ENCODE results near the gene CEP70.

Gene CEP70

DNA sequence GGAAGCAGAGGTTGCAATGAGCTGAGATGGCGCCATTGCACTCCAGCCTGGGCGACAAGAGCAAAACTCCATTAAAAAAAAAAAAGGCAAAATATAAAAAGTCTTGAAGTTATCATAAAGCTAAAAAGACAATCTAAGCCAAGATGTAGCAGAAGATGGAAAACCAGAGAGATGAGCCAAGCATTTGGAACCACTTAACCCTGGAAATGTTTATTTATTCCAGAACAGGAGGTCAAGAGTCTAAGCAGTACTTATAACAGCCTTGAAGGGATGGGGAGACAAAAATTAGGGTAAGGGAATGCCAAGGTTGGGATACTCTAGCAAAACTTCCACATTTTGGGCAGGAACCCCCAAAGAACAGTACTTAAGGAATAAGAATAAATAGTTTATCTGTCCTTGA lies 44.6 kb upstream of the CEP70 start:
- Histone ChIP-seq H3K36me3 (ENCODE audit: low read depth) (no peaks in the 10 kb centered on the region), H3K27me3 (ENCODE audit: insufficient read depth, poor library complexity, severe bottlenecking) (no peaks in the 10 kb centered on the region), H3K27ac (ENCODE audit: poor library complexity, severe bottlenecking) (no peak overlapping the region), H3K4me3 (ENCODE audit: severe bottlenecking) (no peak overlapping the region), H3K9me3 (ENCODE audit: severe bottlenecking) (peaks cover 8% of the 10 kb centered on the region), H3K4me1 (ENCODE audit: insufficient read depth, poor library complexity, severe bottlenecking) (no peaks in the 10 kb centered on the region)
- ATAC-seq (ENCODE audit: low read depth), result no peak
- TF ChIP-seq, protein P1, sequence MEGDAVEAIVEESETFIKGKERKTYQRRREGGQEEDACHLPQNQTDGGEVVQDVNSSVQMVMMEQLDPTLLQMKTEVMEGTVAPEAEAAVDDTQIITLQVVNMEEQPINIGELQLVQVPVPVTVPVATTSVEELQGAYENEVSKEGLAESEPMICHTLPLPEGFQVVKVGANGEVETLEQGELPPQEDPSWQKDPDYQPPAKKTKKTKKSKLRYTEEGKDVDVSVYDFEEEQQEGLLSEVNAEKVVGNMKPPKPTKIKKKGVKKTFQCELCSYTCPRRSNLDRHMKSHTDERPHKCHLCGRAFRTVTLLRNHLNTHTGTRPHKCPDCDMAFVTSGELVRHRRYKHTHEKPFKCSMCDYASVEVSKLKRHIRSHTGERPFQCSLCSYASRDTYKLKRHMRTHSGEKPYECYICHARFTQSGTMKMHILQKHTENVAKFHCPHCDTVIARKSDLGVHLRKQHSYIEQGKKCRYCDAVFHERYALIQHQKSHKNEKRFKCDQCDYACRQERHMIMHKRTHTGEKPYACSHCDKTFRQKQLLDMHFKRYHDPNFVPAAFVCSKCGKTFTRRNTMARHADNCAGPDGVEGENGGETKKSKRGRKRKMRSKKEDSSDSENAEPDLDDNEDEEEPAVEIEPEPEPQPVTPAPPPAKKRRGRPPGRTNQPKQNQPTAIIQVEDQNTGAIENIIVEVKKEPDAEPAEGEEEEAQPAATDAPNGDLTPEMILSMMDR (IDR thresholded peaks at IDR 0.05; ENCODE audit: poor library complexity, severe bottlenecking), result no peak
- DNase-seq (ENCODE audit: low spot score), result no peak

DNA sequence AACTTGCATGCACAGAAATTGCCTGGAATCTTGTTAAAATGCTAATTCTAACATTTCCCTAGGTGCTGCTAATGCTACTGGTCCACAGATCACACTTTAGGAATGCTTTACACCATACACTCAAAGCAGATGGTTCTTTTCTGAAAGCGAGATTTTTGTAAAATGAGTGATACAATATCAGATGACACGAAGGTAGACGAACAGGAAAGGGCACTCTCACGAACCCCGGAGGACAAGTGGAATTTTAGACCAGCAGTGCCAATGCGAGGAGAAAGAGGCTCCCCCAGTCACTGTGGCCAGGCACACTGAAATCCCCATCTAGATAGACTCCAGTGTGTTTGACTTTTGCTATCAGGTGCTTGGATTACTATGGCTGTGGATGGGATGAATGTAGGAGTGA lies 35.5 kb upstream of the CEP70 start:
- no peak overlapping the region for H3K4me3 ChIP-seq (ENCODE audit: severe bottlenecking)
- peaks cover 5% of the 10 kb centered on the region for H3K4me1 ChIP-seq (ENCODE audit: insufficient read depth, poor library complexity, severe bottlenecking)

DNA sequence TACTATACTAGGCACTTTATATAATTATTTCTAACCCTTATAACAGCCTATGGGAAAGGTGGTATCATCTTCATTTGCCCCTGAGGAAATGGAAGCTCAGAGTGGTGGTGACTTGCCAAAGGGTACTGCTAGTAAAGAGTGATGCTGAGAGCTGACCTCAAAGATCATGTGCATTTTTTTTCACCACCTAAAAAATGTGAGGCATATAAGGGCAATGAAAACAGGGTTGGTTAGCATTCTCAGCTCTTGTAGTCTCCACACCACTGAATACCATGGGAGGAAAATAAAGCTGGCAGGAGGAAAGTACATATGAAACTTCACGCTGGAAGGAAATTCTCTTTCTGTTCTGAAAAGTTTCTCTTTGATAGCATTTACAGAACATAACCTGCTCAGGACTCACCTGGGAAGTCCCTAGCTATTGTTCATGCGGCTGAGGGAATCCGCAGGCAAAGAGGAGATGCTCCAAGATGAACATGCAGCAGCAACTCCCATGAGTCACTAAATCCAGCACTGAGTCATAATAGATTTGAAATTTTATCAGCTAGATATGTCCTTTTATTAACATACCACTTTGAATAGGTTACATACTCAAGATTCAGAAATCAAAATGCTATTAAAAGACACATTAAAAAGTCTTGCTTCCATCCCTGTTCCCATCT lies 31.8 kb upstream of the CEP70 start:
- DNase-seq (ENCODE audit: low spot score), result peak; percentile 67

More for the DNA sequence above, 35.5 kb upstream of the CEP70 start:
- Histone ChIP-seq H3K36me3 (ENCODE audit: low read depth) (no peaks in the 10 kb centered on the region), H3K9me3 (ENCODE audit: severe bottlenecking) (no peaks in the 10 kb centered on the region), H3K27ac (ENCODE audit: poor library complexity, severe bottlenecking) (no peak overlapping the region), H3K27me3 (ENCODE audit: insufficient read depth, poor library complexity, severe bottlenecking) (no peaks in the 10 kb centered on the region)
- ATAC-seq (ENCODE audit: low read depth), result peak; percentile 22; the same call in 1 of the 3 replicates
- DNase-seq (ENCODE audit: low spot score), result no peak
- TF ChIP-seq, protein P1 (IDR thresholded peaks at IDR 0.05; ENCODE audit: poor library complexity, severe bottlenecking), result no peak

DNA sequence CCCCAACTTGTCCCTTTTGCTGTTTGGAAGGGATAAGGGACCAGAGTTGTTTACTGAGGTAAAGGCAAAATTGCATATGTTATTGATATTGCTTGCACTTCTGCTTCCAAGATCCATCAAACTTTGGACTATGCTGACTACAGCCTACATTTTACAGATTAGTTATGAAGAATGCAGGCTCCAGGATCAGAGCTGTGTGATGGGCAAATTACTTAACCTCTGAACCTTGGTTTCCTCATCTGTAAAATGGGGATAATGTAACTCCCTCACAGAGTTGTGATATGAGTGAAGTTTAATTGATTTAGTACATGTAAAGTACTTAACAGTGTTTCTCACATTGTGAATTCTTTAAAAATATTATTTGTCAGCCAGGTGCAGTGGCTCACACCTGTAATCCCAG lies 30.5 kb upstream of the CEP70 start:
- Histone ChIP-seq H3K36me3 (ENCODE audit: low read depth) (no peaks in the 10 kb centered on the region), H3K27ac (ENCODE audit: poor library complexity, severe bottlenecking) (no peak overlapping the region), H3K4me1 (ENCODE audit: insufficient read depth, poor library complexity, severe bottlenecking) (peaks cover 5% of the 10 kb centered on the region), H3K4me3 (ENCODE audit: severe bottlenecking) (no peak overlapping the region), H3K9me3 (ENCODE audit: severe bottlenecking) (no peaks in the 10 kb centered on the region), H3K27me3 (ENCODE audit: insufficient read depth, poor library complexity, severe bottlenecking) (no peaks in the 10 kb centered on the region)
- ATAC-seq (ENCODE audit: low read depth), result no peak
- TF ChIP-seq, protein P1 (IDR thresholded peaks at IDR 0.05; ENCODE audit: poor library complexity, severe bottlenecking), result no peak
- DNase-seq (ENCODE audit: low spot score), result no peak

More for the DNA sequence above, 31.8 kb upstream of the CEP70 start:
- no peak overlapping the region for H3K4me3 ChIP-seq (ENCODE audit: severe bottlenecking)
- H3K36me3 ChIP-seq (ENCODE audit: low read depth), result no peaks in the 10 kb centered on the region
- H3K4me1 ChIP-seq (ENCODE audit: insufficient read depth, poor library complexity, severe bottlenecking), result peaks cover 5% of the 10 kb centered on the region
- TF ChIP-seq, protein P1 (IDR thresholded peaks at IDR 0.05; ENCODE audit: poor library complexity, severe bottlenecking), result no peak
- H3K27ac ChIP-seq (ENCODE audit: poor library complexity, severe bottlenecking), result no peak overlapping the region
- H3K27me3 ChIP-seq (ENCODE audit: insufficient read depth, poor library complexity, severe bottlenecking), result no peaks in the 10 kb centered on the region
- peak; percentile 100 for ATAC-seq (ENCODE audit: low read depth)
- H3K9me3 ChIP-seq (ENCODE audit: severe bottlenecking), result no peaks in the 10 kb centered on the region

DNA sequence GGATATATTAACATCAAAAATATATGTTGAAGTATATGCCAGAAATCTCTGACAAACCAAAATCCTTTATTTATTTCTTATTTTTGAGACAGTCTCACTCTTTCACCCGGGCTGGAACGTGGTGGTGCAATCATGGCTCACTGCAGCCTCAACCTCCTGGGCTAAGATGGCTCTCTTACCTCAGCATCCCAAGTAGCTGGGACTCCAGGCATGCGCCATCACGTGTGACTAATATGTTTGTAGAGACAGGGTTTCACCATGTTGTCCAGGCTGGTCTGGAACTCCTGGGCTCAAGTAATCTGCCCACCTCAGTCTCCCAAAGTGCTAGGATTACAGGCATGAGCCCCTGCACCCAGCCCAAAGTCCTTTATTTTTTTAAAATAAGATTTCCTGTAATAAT lies 26.4 kb upstream of the CEP70 start:
- TF ChIP-seq, protein P1 (IDR thresholded peaks at IDR 0.05; ENCODE audit: poor library complexity, severe bottlenecking), result no peak
- no peak for DNase-seq (ENCODE audit: low spot score)

More for the DNA sequence above, 26.4 kb upstream of the CEP70 start:
- Histone ChIP-seq H3K27ac (ENCODE audit: poor library complexity, severe bottlenecking) (no peak overlapping the region), H3K4me1 (ENCODE audit: insufficient read depth, poor library complexity, severe bottlenecking) (peaks cover under 1% of the 10 kb centered on the region), H3K27me3 (ENCODE audit: insufficient read depth, poor library complexity, severe bottlenecking) (no peaks in the 10 kb centered on the region), H3K36me3 (ENCODE audit: low read depth) (no peaks in the 10 kb centered on the region), H3K4me3 (ENCODE audit: severe bottlenecking) (no peak overlapping the region), H3K9me3 (ENCODE audit: severe bottlenecking) (no peaks in the 10 kb centered on the region)
- ATAC-seq (ENCODE audit: low read depth), result no peak

All from RWPE2 (cell line).